Suppressor macrophage treated with lipopolysaccharide for 1 hour (primary cell): Measurements from ENCODE around the gene GNAL.
"Not testable (repeated sequence)": the region's sequence is repeated elsewhere in the genome, so short reads cannot be mapped to it uniquely, and the experiment has no call there.

Experiments used
- DNase-seq, 3 donors: peaks; one replicate each; pipeline ENCODE4 v3.0.0-alpha.2; 2020 to 2022

Gene GNAL

GRCh38 chr18:11884396-11885030 is 195.4 kb downstream of the GNAL start:
- DNase-seq = no peak

- peak; percentile 50 to 69 (median 52) for DNase-seq
Measured at GRCh38 chr18:11885278-11885947, 196.3 kb downstream of the GNAL start.

GRCh38 chr18:11886577-11887110 is 197.6 kb downstream of the GNAL start:
- DNase-seq = no peak

DNA sequence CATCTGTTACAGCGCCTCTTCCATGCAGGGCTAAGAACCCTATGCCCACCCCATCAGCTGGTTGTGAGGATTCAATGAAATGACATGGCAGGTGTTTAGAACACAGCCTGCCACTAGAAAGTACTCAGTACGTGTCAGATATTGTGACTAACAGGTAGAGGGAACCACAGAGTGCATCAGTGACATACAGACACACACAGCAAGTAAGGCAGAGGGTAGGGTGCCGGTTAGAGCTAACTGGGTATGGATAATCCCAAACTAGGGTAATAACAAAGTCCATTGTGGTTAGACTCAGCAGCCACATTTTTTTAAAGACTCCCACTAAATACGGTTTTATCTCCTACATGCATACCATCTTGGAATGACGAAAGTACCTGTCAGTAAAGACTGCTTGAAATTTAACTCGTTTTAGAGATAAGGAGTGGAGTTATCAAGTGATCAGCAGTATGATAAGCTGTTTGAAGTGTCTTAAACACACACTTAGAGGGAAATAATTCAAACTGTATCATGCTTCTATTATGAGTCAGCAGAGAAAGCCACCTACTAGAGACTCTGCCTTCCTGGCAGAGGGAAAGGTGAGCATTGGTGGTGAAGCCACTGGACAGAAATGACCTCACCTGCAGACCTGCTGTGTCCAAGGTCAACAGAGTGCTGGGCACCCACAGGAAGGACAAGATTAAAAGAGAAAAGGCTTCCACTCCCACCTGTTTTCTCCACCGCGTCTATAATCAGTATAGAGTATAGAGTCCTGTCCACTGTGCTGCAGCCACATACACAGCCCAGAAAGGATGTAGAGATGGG is 198.5 kb downstream of the GNAL start:
- no peak for DNase-seq

- no peak for DNase-seq
Measured at GRCh38 chr18:11888726-11889125, 199.7 kb downstream of the GNAL start.

- no peak for DNase-seq
Measured at GRCh38 chr18:11889284-11889683, 200.2 kb downstream of the GNAL start.

DNA sequence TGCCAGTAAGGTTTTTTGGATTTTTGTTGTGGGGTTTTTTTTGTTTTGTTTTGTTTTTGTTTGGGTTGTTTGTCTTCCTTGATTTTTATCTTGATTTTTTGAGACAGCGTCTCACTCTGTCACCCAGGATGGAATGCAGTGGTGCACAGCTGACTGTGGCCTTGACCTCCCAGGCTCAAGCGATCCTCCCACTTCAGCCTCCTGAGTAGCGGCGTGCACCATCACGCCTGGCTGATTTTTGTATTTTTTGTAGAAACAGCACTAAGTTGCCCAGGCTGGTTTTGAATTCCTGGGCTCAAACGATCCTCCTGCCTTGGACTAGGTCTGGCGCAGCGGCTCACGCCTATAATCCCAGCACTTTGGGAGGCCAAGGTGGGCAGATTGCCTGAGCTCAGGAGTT is 202.7 kb downstream of the GNAL start:
- no peak for DNase-seq

GRCh38 chr18:11892438-11892837 is 203.4 kb downstream of the GNAL start:
- not testable (repeated sequence) for DNase-seq

- no peak for DNase-seq
Measured at GRCh38 chr18:11897781-11898180, 208.7 kb downstream of the GNAL start.

GRCh38 chr18:11899063-11899462 is 210.0 kb downstream of the GNAL start:
- DNase-seq = no peak

- no peak for DNase-seq
Measured at GRCh38 chr18:11901826-11902438, 212.9 kb downstream of the GNAL start.

DNA sequence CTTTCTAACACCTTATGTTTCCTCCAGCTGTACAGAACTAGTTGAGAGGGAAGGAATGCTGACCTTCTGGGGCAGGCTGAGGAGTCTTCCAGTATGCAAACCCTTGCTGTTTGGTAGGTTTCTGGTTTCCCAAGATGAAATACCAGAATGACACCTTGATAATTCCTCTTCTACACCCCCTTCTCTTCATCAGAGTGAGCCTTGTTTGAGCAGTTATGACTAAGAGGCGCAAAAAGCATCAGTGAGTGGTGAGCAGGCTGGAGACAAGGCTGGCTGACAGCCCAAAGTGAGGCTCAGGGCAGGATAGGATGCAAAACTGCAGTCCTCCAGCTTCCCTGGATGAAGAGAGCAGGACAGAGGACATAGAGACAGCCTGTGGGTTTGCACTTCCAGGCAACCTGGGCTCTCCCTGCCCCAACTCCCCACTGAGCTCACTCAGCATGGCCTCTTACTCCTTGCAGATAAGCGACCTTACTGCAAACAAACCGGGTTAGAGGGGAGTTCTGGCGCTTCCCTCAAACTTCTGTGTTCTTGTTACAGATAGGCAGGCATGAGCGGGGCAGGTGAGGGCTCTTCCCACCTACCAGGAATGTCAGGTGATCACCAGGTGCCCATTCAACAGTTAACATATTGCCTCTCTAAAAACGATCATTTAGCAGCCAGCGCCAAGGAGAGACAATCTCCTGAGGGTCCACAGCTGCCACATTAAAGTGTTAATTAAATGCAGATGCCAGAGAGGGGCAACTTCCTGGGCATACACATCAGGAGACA is 213.6 kb downstream of the GNAL start:
- no peak for DNase-seq

- no peak for DNase-seq
Measured at GRCh38 chr18:11905613-11906012, 216.5 kb downstream of the GNAL start.

- DNase-seq = no peak
Measured at GRCh38 chr18:11906176-11906575, 217.1 kb downstream of the GNAL start.

DNA sequence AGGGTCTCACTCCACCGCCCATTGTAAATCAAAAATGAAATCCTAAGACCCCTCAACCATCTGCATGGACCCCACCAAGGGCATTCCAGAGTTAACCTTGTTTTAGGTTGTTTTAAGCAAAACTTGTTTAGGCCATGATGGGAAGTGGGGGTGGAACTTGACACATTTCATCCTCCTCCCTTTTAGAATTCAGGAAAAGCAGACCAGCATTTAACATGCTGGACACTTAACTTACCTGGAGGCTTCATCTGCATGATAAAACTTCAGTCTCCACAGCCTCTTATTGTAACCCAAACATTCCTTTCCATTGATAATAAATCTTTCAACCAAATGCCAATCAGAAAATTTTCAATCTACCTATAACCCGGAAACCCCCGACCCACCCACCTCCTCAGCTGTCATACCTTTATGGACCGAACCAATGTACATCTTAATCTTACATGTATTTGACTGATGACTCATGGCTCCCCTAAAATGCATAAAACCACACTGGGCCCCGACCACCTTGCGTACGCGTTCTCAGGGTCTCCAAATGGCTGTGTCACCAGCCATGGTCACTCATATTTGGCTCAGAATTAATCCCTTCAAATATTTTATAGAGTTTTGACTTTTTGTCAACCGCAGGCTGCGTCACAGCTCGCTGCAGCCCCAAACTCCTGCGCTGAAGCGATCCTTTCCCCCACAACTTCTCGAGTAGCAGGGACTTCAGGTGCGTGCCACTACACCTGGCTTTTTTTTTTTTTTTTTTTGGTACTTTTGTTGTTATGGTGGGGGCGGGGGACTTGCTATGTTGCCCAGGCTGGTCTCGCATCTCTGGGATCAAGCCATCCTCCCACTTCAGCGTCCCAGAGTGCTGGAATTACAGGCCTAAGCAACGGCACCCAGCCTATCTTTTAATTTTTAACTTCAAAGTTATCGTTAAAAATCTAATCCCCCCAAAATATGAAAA is 218.1 kb downstream of the GNAL start:
- DNase-seq = no peak

GRCh38 chr18:11908182-11909060 is 219.4 kb downstream of the GNAL start, which contains the start of gene MPPE1:
Gene MPPE1, minus strand, starts transcription at chr18:11908317. Its CDS starts 11,053 bp downstream, at chr18:11897264.
- peak; percentile 96 to 98 (median 97) for DNase-seq

DNA sequence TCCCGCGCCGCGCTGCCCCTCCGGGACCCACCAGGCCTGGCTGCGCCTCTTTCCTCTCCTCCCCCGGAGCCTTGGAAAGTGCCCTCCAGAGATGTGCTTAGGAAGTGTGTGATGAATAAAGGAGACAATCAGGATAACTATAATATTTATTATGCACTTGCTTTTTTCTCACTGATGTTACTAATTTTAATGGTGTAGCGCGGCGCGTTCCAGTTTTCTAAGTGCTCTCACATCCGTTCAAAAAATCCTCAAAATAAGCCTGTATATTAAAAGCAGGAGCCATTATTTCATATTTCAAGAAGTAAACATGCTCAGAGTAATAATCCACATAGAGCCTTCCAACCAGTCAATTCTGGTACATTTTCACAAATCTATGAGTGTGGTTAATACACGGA is 220.0 kb downstream of the GNAL start:
- DNase-seq = no peak

- peak; percentile 71 to 93 (median 88) for DNase-seq
Measured at GRCh38 chr18:11909591-11910026, 220.5 kb downstream of the GNAL start.

GRCh38 chr18:11916880-11917279 is 227.8 kb downstream of the GNAL start:
- DNase-seq = peak; percentile 44 to 61 (median 47)

DNA sequence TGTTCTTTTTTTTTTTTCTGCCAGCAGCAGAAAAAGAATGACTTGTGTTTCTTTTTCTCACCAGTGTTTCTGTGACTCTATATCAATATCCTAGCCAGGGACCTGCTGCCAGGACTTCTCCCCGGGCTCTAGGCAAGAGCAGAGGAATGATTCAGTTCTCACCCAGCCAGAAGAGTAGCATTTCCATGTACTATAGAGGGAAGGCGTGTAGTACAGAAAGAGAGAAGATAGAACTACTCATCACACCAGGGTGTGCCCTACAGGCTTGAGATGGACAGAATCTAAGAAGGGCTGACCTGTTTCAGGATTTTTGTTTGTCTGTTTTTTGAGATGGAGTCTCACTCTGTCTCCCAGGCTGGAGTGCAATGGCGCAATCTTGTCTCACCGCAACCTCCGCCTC is 230.5 kb downstream of the GNAL start:
- DNase-seq = not testable (repeated sequence)
